ENCODE data around the gene KDM4C. TPM values are rescaled to one million over a fixed set of nuclear protein-coding genes. Genes with fewer than 3 reads are reported as not detected.

The KDM4C gene
- total RNA-seq, 1 donor, result 50.7 TPM

DNA sequence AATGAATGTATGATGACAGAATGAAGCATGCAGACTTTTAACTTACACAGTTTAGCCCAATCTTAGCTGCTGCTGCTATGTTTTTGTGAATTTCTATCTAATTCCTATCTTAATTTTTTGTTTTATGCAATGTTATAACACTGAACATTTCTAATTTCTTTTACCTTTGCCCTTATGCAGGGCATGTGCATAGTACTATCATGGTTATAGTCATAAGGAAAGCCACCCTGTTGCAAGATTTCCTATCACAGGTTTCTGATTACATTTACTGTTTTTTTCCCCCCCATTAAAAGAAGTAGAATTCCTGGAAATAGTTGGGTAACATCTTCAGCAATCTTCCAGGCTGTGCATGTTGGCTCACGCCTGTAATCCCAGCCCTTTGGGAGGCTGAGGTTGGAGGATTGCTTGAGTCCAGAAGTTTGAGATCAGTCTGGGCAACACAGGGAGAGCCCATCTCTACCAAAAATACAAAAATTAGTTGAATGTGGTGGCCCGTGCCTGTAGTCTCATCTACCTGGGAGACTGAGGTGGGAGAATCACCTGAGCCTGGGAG is 164.4 kb downstream of the KDM4C start:
- Histone ChIP-seq H3K27ac (ENCODE audit: low read depth, low read length) (no peak overlapping the region), H4K20me1 (ENCODE audit: insufficient read depth, low read length) (peaks cover 4% of the 10 kb centered on the region), H3K4me1 (ENCODE audit: insufficient read depth, low read length) (no peaks in the 10 kb centered on the region), H2AFZ (ENCODE audit: low read length) (no peak overlapping the region), H3K36me3 (ENCODE audit: insufficient read depth, low read length) (no peaks in the 10 kb centered on the region), H3K79me2 (ENCODE audit: insufficient read depth, low read length) (no peaks in the 10 kb centered on the region), H3K27me3 (ENCODE audit: insufficient read depth, low read length) (no peaks in the 10 kb centered on the region), H3K9me3 (ENCODE audit: low read depth, low read length) (no peaks in the 10 kb centered on the region), H3K4me3 (ENCODE audit: insufficient read depth, low read length) (no peak overlapping the region), H3K4me2 (ENCODE audit: insufficient read depth, low read length) (no peak overlapping the region)
- TF ChIP-seq, protein P1, sequence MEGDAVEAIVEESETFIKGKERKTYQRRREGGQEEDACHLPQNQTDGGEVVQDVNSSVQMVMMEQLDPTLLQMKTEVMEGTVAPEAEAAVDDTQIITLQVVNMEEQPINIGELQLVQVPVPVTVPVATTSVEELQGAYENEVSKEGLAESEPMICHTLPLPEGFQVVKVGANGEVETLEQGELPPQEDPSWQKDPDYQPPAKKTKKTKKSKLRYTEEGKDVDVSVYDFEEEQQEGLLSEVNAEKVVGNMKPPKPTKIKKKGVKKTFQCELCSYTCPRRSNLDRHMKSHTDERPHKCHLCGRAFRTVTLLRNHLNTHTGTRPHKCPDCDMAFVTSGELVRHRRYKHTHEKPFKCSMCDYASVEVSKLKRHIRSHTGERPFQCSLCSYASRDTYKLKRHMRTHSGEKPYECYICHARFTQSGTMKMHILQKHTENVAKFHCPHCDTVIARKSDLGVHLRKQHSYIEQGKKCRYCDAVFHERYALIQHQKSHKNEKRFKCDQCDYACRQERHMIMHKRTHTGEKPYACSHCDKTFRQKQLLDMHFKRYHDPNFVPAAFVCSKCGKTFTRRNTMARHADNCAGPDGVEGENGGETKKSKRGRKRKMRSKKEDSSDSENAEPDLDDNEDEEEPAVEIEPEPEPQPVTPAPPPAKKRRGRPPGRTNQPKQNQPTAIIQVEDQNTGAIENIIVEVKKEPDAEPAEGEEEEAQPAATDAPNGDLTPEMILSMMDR (IDR thresholded peaks at IDR 0.05; ENCODE audit: extremely low read depth, low read depth, low read length), result no peak
- no peak for DNase-seq (ENCODE audit: insufficient read length, low spot score, missing footprints)

DNA sequence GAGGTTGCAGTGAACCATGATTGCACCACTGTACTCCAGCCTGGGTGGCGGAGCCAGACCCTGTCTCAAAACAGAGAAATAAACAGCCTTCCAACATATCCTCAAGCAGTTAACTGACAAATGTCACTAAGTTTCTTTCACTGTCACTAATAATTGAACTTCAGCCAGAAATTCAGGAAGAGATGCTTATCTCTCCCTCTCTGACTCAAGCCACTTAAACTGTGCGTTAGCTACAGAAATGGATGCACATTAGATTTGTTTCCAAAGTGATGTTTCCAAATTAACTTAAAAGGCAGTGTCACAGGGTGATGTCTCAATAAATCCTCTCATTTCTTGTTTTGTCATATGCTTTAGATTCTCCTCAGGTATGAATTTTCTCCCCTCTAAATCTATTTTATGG is 164.9 kb downstream of the KDM4C start:
- TF ChIP-seq, protein P1 (IDR thresholded peaks at IDR 0.05; ENCODE audit: extremely low read depth, low read depth, low read length), result no peak
- H3K79me2 ChIP-seq (ENCODE audit: insufficient read depth, low read length), result no peaks in the 10 kb centered on the region
- H2AFZ ChIP-seq (ENCODE audit: low read length), result no peak overlapping the region
- no peak overlapping the region for H3K27ac ChIP-seq (ENCODE audit: low read depth, low read length)
- H3K4me3 ChIP-seq (ENCODE audit: insufficient read depth, low read length), result no peak overlapping the region
- H4K20me1 ChIP-seq (ENCODE audit: insufficient read depth, low read length), result peaks cover 4% of the 10 kb centered on the region
- H3K27me3 ChIP-seq (ENCODE audit: insufficient read depth, low read length), result no peaks in the 10 kb centered on the region
- no peak overlapping the region for H3K4me2 ChIP-seq (ENCODE audit: insufficient read depth, low read length)
- DNase-seq (ENCODE audit: insufficient read length, low spot score, missing footprints), result no peak
- H3K4me1 ChIP-seq (ENCODE audit: insufficient read depth, low read length), result no peaks in the 10 kb centered on the region
- H3K9me3 ChIP-seq (ENCODE audit: low read depth, low read length), result no peaks in the 10 kb centered on the region
- H3K36me3 ChIP-seq (ENCODE audit: insufficient read depth, low read length), result no peaks in the 10 kb centered on the region

DNA sequence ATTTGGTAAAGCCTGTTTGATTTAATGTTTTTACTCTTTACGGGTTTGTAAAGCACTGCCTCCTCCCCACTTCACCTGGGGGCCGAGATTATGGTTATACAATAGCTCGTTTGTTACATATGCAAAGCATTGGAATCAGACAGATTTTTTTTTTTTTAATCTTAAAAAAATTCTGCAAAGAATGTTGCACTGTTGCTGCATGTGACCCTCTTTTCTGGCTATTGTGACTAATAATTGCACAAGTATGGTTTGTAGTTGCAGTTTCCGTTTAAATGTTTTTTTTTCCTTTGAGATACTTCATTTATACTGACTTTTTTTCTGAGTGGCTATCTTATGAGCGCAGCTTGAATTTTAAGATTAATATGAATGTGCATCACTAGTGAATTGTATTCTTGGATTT is 165.3 kb downstream of the KDM4C start:
- H3K36me3 ChIP-seq (ENCODE audit: insufficient read depth, low read length), result no peaks in the 10 kb centered on the region
- no peak for DNase-seq (ENCODE audit: insufficient read length, low spot score, missing footprints)
- H3K27ac ChIP-seq (ENCODE audit: low read depth, low read length), result no peak overlapping the region
- H3K4me1 ChIP-seq (ENCODE audit: insufficient read depth, low read length), result no peaks in the 10 kb centered on the region
- TF ChIP-seq, protein P1 (IDR thresholded peaks at IDR 0.05; ENCODE audit: extremely low read depth, low read depth, low read length), result no peak
- H2AFZ ChIP-seq (ENCODE audit: low read length), result no peak overlapping the region
- H3K79me2 ChIP-seq (ENCODE audit: insufficient read depth, low read length), result no peaks in the 10 kb centered on the region
- H3K9me3 ChIP-seq (ENCODE audit: low read depth, low read length), result no peaks in the 10 kb centered on the region
- peaks cover 4% of the 10 kb centered on the region for H4K20me1 ChIP-seq (ENCODE audit: insufficient read depth, low read length)
- no peaks in the 10 kb centered on the region for H3K27me3 ChIP-seq (ENCODE audit: insufficient read depth, low read length)
- H3K4me2 ChIP-seq (ENCODE audit: insufficient read depth, low read length), result no peak overlapping the region
- H3K4me3 ChIP-seq (ENCODE audit: insufficient read depth, low read length), result no peak overlapping the region

DNA sequence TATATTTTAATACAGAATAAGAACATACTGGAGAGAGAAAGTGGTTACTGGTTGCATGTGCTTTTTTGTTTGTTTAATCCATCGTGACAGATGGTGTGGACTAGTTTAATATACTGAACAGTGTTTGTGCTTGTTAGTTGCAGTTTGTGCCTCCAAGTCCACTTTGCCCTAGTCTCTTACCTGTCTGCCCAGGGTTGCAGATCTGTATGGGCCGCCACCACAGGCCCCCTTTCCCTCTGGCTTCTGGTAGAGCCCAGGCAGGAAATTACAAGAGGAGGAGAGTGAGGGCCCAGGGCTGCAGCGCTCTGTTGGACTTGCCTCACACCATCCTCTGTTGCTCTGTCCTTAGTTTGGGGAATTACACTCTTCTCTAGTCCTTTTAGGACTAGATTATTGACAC is 166.4 kb downstream of the KDM4C start:
- H3K4me2 ChIP-seq (ENCODE audit: insufficient read depth, low read length), result no peak overlapping the region
- peaks cover 4% of the 10 kb centered on the region for H4K20me1 ChIP-seq (ENCODE audit: insufficient read depth, low read length)
- DNase-seq (ENCODE audit: insufficient read length, low spot score, missing footprints), result no peak
- H3K4me3 ChIP-seq (ENCODE audit: insufficient read depth, low read length), result no peak overlapping the region
- no peak overlapping the region for H2AFZ ChIP-seq (ENCODE audit: low read length)
- TF ChIP-seq, protein P1 (IDR thresholded peaks at IDR 0.05; ENCODE audit: extremely low read depth, low read depth, low read length), result no peak
- no peaks in the 10 kb centered on the region for H3K27me3 ChIP-seq (ENCODE audit: insufficient read depth, low read length)
- H3K36me3 ChIP-seq (ENCODE audit: insufficient read depth, low read length), result no peaks in the 10 kb centered on the region
- H3K9me3 ChIP-seq (ENCODE audit: low read depth, low read length), result no peaks in the 10 kb centered on the region
- H3K79me2 ChIP-seq (ENCODE audit: insufficient read depth, low read length), result no peaks in the 10 kb centered on the region
- H3K27ac ChIP-seq (ENCODE audit: low read depth, low read length), result no peak overlapping the region
- H3K4me1 ChIP-seq (ENCODE audit: insufficient read depth, low read length), result no peaks in the 10 kb centered on the region

Measured in osteoblast (primary cell).